ENCODE results near the gene GALNT11. TPM values are rescaled to one million over a fixed set of nuclear protein-coding genes. Genes with fewer than 3 reads are reported as not detected.

The GALNT11 gene
- total RNA-seq, 1 donor from 2014 or later: 9.0 TPM

DNA sequence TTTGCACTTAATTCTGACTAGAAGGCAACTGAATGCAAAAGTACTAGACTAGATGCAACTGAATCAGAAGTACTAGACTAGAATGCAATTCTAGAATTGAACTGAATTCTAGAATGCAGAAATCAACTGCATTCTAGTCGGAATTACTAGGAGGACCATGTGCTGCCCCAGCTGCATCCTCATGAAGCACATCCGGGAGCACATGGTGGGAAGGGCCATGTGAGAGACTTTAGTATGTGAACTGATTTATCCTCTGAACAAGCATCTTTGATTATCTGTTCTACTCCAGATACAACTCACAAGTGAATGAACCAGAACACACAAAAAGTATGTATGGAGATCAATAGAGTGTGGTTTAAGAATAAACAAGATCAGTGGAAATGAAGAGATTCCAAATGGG, 115.1 kb downstream of the GALNT11 start:
- Mint-ChIP-seq H3K9me3 (no peaks in the 10 kb centered on the region), H3K36me3 (ENCODE audit: low read depth) (peaks cover 89% of the 10 kb centered on the region), H3K4me3 (no peak overlapping the region), H3K27me3 (no peaks in the 10 kb centered on the region), H3K4me1 (peaks cover 3% of the 10 kb centered on the region), H3K27ac (no peak overlapping the region)
- DNase-seq (no peak), ATAC-seq (ENCODE audit: low read depth) (no peak)
- TF ChIP-seq, protein P1, sequence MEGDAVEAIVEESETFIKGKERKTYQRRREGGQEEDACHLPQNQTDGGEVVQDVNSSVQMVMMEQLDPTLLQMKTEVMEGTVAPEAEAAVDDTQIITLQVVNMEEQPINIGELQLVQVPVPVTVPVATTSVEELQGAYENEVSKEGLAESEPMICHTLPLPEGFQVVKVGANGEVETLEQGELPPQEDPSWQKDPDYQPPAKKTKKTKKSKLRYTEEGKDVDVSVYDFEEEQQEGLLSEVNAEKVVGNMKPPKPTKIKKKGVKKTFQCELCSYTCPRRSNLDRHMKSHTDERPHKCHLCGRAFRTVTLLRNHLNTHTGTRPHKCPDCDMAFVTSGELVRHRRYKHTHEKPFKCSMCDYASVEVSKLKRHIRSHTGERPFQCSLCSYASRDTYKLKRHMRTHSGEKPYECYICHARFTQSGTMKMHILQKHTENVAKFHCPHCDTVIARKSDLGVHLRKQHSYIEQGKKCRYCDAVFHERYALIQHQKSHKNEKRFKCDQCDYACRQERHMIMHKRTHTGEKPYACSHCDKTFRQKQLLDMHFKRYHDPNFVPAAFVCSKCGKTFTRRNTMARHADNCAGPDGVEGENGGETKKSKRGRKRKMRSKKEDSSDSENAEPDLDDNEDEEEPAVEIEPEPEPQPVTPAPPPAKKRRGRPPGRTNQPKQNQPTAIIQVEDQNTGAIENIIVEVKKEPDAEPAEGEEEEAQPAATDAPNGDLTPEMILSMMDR (IDR thresholded peaks at IDR 0.05): no peak
- intact Hi-C loops (cut with micrococcal nuclease): no loop called here
- ChIA-PET POLR2A (no interaction called here), CTCF (no interaction called here)

DNA sequence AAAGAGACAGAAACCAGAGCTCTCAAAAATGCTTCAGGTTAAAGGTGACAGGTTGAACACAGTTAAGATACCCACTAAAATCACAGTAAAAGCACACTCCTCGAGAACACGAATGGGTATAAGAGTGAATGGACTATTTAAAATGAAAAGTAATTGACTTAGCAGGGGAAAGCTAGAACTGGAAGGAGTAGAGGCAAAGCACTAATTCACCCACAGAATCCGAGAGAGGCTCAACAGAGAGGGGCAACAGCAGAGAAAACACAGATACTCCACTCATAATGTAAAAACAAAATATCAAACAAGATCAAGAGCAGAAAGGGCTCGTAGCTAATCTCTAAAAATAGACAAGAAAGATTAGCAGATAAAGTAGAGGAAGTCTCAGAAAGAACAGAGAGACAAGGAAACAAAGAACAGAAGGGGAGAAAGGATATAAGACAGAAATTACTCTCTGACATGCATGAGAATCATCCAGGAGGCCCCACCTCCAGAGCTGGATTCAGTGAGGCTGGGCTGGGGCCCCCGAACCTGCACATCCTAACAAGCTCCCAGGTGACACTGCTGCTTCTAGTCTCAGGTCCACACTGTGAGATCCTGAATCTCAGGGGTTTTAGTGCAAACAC, 117.6 kb downstream of the GALNT11 start:
- no peaks in the 10 kb centered on the region for H3K9me3 Mint-ChIP-seq

DNA sequence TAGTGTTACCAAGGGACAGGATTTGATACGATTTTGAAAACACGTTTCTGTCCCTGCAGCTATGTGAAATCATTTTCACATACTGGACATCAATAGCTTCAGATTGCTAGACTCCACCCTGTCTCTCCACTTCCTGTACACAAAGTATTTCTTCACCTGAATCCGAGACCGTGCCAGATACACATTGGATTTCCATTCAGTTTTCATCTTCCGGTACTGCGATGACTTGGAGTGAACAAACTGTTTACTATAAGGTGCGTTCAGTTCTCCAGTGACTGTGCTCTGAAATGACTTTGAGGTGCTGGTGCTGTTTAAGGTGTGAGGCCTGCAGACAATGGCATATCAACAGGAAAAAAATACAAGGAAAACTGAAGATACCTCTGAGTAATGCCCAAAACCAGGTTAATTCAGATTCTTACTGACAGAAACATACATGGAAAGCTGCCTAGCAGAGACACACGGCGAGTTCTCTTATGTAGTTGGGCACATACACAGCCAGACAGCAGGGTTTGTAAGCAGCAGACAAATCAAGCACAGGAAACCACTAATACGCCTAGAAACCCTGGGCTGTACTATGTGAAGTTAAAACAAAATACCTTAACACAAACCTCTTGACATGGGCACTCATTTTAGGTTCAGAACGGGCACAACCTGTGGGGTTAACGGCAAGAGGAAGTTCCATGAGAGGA, 119.2 kb downstream of the GALNT11 start:
- Mint-ChIP-seq H3K4me1 (peaks cover 3% of the 10 kb centered on the region), H3K9me3 (no peaks in the 10 kb centered on the region), H3K36me3 (ENCODE audit: low read depth) (peaks cover 90% of the 10 kb centered on the region), H3K4me3 (no peak overlapping the region), H3K27me3 (no peaks in the 10 kb centered on the region), H3K27ac (no peak overlapping the region)
- DNase-seq: no peak
- intact Hi-C loops (cut with micrococcal nuclease): loop anchor here (5.0 kb wide), 1 partner anchor 563 kb away; no protein-coding TSS in a partner anchor
- no peak for ATAC-seq (ENCODE audit: low read depth)
- ChIA-PET POLR2A (no interaction called here), CTCF (interaction anchor here (1.0 kb wide), 1 partner anchor 15 kb away, joined by 3 read pairs; no protein-coding TSS in a partner anchor)
- TF ChIP-seq, protein P1 (IDR thresholded peaks at IDR 0.05): no peak

More for the DNA sequence above, 117.6 kb downstream of the GALNT11 start:
- Mint-ChIP-seq H3K27ac (peak overlapping the region; percentile 27), H3K4me1 (peaks cover 3% of the 10 kb centered on the region), H3K27me3 (no peaks in the 10 kb centered on the region), H3K36me3 (ENCODE audit: low read depth) (peaks cover 90% of the 10 kb centered on the region), H3K4me3 (no peak overlapping the region)
- intact Hi-C loops (cut with micrococcal nuclease): no loop called here
- POLR2A ChIA-PET: no interaction called here
- CTCF ChIA-PET: no interaction called here
- ATAC-seq (ENCODE audit: low read depth) (no peak), DNase-seq (no peak)
- TF ChIP-seq, protein P1 (IDR thresholded peaks at IDR 0.05): no peak

DNA sequence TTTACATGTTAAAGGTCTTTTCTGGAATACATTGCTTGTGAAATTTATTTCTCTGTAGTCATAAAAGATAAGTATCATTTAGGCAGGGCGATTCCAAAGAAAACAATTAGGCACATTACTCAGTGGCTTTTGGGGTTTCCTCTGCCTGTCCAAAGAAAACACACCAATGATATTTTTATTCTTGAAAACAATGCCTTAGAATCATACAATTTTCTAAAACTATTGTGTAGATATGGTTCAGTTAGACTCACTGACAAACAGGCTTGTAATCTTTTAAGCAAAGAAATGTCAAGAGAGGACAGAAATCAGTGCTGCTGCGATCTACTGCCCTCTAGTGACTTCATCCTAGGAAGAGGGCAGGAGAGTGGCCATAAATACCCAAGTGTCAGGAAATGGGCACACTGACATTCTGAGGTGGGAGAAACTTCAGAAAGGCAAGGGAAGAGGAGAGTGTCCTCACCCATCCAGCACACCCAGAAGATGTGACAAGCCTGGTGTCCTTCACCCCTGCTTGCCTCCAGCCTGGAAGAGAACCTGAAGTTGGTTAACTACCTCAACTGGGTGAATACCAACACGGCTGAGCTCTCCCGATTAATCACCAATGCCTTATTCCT, 120.5 kb downstream of the GALNT11 start:
- intact Hi-C loops (cut with micrococcal nuclease): loop anchor here (2.0 to 5.0 kb wide), 2 partner anchors 363 to 561 kb away; no protein-coding TSS in a partner anchor
- no peak for DNase-seq
- POLR2A ChIA-PET: no interaction called here
- H3K4me1 Mint-ChIP-seq: peaks cover 3% of the 10 kb centered on the region
- CTCF ChIA-PET: interaction anchor here (0.6 to 1.0 kb wide), 2 partner anchors 14 to 576 kb away, joined by 3 to 4 read pairs; no protein-coding TSS in a partner anchor
- peaks cover 87% of the 10 kb centered on the region for H3K36me3 Mint-ChIP-seq (ENCODE audit: low read depth)
- peak; percentile 40 for ATAC-seq (ENCODE audit: low read depth)
- TF ChIP-seq, protein P1 (IDR thresholded peaks at IDR 0.05): no peak
- no peaks in the 10 kb centered on the region for H3K27me3 Mint-ChIP-seq
- H3K4me3 Mint-ChIP-seq: no peak overlapping the region
- no peaks in the 10 kb centered on the region for H3K9me3 Mint-ChIP-seq
- H3K27ac Mint-ChIP-seq: no peak overlapping the region

DNA sequence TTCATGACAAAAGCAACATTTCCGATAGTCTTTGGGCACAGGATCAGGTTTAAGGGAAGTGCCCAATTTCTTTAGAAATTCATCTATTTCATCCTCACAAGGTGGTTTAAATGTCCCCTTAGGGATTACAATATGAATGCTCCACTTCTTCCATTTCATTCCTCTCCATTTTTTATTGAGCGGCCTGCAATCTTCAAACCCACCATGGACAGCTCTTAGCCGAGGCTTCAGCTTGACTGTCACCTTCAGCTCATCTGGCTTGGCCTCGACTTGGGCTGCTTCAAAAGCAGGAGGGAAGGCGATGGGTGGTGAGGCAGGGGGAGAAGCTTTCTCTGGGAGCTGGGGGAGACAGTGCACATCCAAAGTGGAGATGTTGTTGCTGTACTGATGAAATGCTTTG, 123.2 kb downstream of the GALNT11 start:
- Mint-ChIP-seq H3K27me3 (no peaks in the 10 kb centered on the region), H3K9me3 (no peaks in the 10 kb centered on the region), H3K4me3 (no peak overlapping the region), H3K27ac (no peak overlapping the region), H3K4me1 (peaks cover 3% of the 10 kb centered on the region), H3K36me3 (ENCODE audit: low read depth) (peaks cover 87% of the 10 kb centered on the region)
- DNase-seq: no peak
- intact Hi-C loops (cut with micrococcal nuclease): loop anchor here (5.0 kb wide), 1 partner anchor 559 kb away; no protein-coding TSS in a partner anchor
- ChIA-PET CTCF (interaction anchor here (0.7 kb wide), 1 partner anchor 9 kb away, joined by 3 read pairs; no protein-coding TSS in a partner anchor), POLR2A (interaction anchor here (0.5 kb wide), 1 partner anchor 279 kb away, joined by 3 read pairs; no protein-coding TSS in a partner anchor)
- ATAC-seq (ENCODE audit: low read depth): no peak
- TF ChIP-seq, protein P1 (IDR thresholded peaks at IDR 0.05): no peak
